Tibial nerve (tissue), 4 donors: ENCODE data around the gene LENEP.

ENCODE experiments used
- CTCF ChIP-seq, 5 experiments: fragments of 200-600 bp in 3 of 5; fragments of 450-650 bp in 2 of 5; sonication (generic) in 3 of 5; IDR thresholded peaks; one replicate each; pipeline ENCODE4 v1.5.1; 2016 to 2019; ENCODE audit warnings: antibody characterized with exemption in 5 of 5, mild to moderate bottlenecking in 3 of 5, moderate library complexity in 2 of 5
- EP300 ChIP-seq, 2 donors: sonication (generic); formaldehyde crosslinking; IDR thresholded peaks; one replicate each; pipeline ENCODE4 v1.6.1; 2017; ENCODE audit warnings: antibody characterized with exemption in 2 of 2, mild to moderate bottlenecking in 1 of 2
- POLR2A ChIP-seq, 2 donors: fragments of 450-650 bp; IDR thresholded peaks; one replicate each; pipeline ENCODE4 v1.6.1; 2017; ENCODE audit warnings: antibody characterized with exemption in 2 of 2, mild to moderate bottlenecking in 2 of 2, moderate library complexity in 2 of 2

GRCh38 chr1:155043301-155043702, 49.9 kb downstream of the LENEP start:
- TF ChIP-seq CTCF (IDR thresholded peaks at IDR 0.05), result no peak
- no peak for TF ChIP-seq POLR2A (IDR thresholded peaks at IDR 0.05)
- TF ChIP-seq EP300 (IDR thresholded peaks at IDR 0.05), result no peak
